CD14-positive monocyte (primary cell): ENCODE measurements around the gene DYNLT2. TPM values are rescaled to one million over a fixed set of nuclear protein-coding genes. Genes with fewer than 3 reads are reported as not detected.

ENCODE experiments used
- DNase-seq, 3 donors: peaks; one replicate each; pipeline ENCODE4 v3.0.0-alpha.2; 2011 to 2022
- H2AFZ ChIP-seq: 2 replicates; pipeline ENCODE4 v1.6.0; 2012; ENCODE audit warnings: mild to moderate bottlenecking, low read depth, low read length, inconsistent platforms; ENCODE audit not compliant: insufficient read depth, poor library complexity, severe bottlenecking
- H3K27ac ChIP-seq, 2 donors: 1 replicate in 1 of 2; 2 replicates in 1 of 2; pipeline ENCODE4 v1.5.1; 2012 to 2013; ENCODE audit warnings: low read length in 2 of 2, control low read depth in 1 of 2, inconsistent platforms in 1 of 2, low read depth in 1 of 2, mild to moderate bottlenecking in 1 of 2
- H3K27me3 ChIP-seq, 2 donors: one replicate each; pipeline versions ENCODE4 v1.6.0 to v1.6.1; 2011 to 2013; ENCODE audit warnings: low read length in 2 of 2; ENCODE audit not compliant: control insufficient read depth in 2 of 2, insufficient read depth in 2 of 2
- H3K36me3 ChIP-seq, 2 donors: replicated peaks in 1 of 2; 1 replicate in 1 of 2; 2 replicates in 1 of 2; pipeline versions ENCODE4 v1.5.1 to v1.6.1; 2012 to 2013; ENCODE audit warnings: low read length in 2 of 2, control low read depth in 1 of 2, inconsistent platforms in 1 of 2, mild to moderate bottlenecking in 1 of 2; ENCODE audit not compliant: insufficient read depth in 2 of 2, control insufficient read depth in 1 of 2
- H3K4me1 ChIP-seq, 2 donors: 1 replicate in 1 of 2; 2 replicates in 1 of 2; pipeline versions ENCODE4 v1.5.1 to v1.6.1; 2012 to 2013; ENCODE audit warnings: low read length in 2 of 2, control low read depth in 1 of 2, inconsistent platforms in 1 of 2, mild to moderate bottlenecking in 1 of 2, moderate library complexity in 1 of 2; ENCODE audit not compliant: insufficient read depth in 2 of 2, control insufficient read depth in 1 of 2
- H3K4me2 ChIP-seq: replicated peaks from 2 replicates; pipeline ENCODE3; 2012; ENCODE audit warnings: low read length, moderate library complexity, mild to moderate bottlenecking; ENCODE audit not compliant: poor library complexity, severe bottlenecking; ENCODE audit errors: extremely low read depth
- H3K4me3 ChIP-seq, 3 experiments: fragments of 200-600 bp in 1 of 3; sonication (generic) in 1 of 3; replicated peaks in 1 of 3; 1 replicate in 2 of 3; 2 replicates in 1 of 3; pipeline ENCODE4 v1.5.1; 2011 to 2013; ENCODE audit warnings: low read length in 3 of 3, mild to moderate bottlenecking in 3 of 3, control low read depth in 2 of 3, low read depth in 2 of 3, inconsistent platforms in 1 of 3, moderate library complexity in 1 of 3
- H3K79me2 ChIP-seq: 2 replicates; pipeline ENCODE4 v1.6.0; 2012; ENCODE audit warnings: mild to moderate bottlenecking, control low read depth, inconsistent platforms, low read length, moderate library complexity; ENCODE audit not compliant: insufficient read depth
- H3K9ac ChIP-seq: 2 replicates; pipeline ENCODE4 v1.6.0; 2017; ENCODE audit warnings: low read length, mild to moderate bottlenecking; ENCODE audit not compliant: insufficient read depth, poor library complexity, severe bottlenecking
- H3K9me3 ChIP-seq, 2 donors: replicated peaks in 1 of 2; 1 replicate in 1 of 2; 2 replicates in 1 of 2; pipeline versions ENCODE4 v1.5.1 to v1.6.1; 2012 to 2013; ENCODE audit warnings: low read length in 2 of 2, control low read depth in 1 of 2; ENCODE audit not compliant: control insufficient read depth in 1 of 2, insufficient read depth in 1 of 2
- H4K20me1 ChIP-seq: 2 replicates; pipeline ENCODE4 v1.6.0; 2012; ENCODE audit warnings: mild to moderate bottlenecking, low read length, control low read depth, moderate library complexity; ENCODE audit not compliant: insufficient read depth
- H3K27ac Mint-ChIP-seq, 7 donors: one replicate each; pipeline ENCODE4 v1.8.0; 2020; ENCODE audit warnings: mild to moderate bottlenecking in 7 of 7, mixed read lengths in 7 of 7, moderate library complexity in 6 of 7, inconsistent platforms in 2 of 7
- H3K27me3 Mint-ChIP-seq, 3 donors: one replicate each; pipeline ENCODE4 v1.8.0; 2021 to 2022; ENCODE audit warnings: low read depth in 3 of 3, mild to moderate bottlenecking in 3 of 3, mixed read lengths in 3 of 3, moderate library complexity in 3 of 3, inconsistent platforms in 1 of 3
- H3K36me3 Mint-ChIP-seq, 2 donors: one replicate each; pipeline ENCODE4 v1.8.0; 2020; ENCODE audit warnings: mixed read lengths in 2 of 2, inconsistent platforms in 1 of 2, mild to moderate bottlenecking in 1 of 2
- H3K4me1 Mint-ChIP-seq: one replicate; pipeline ENCODE4 v1.8.0; 2020; ENCODE audit warnings: mild to moderate bottlenecking, mixed read lengths
- H3K4me3 Mint-ChIP-seq, 2 donors: one replicate each; pipeline ENCODE4 v1.8.0; 2020; ENCODE audit warnings: mild to moderate bottlenecking in 2 of 2, mixed read lengths in 2 of 2, moderate library complexity in 1 of 2
- H3K9me3 Mint-ChIP-seq, 7 donors: one replicate each; pipeline ENCODE4 v1.8.0; 2020 to 2022; ENCODE audit warnings: mixed read lengths in 7 of 7, mild to moderate bottlenecking in 6 of 7, moderate library complexity in 6 of 7, inconsistent platforms in 2 of 7
- WGBS: methylation state at CpG from one replicate; pipeline ENCODE4 v1.1.5; 2013; ENCODE audit warnings: missing lambda C conversion rate; ENCODE audit not compliant: insufficient coverage; 5-methylcytosine and 5-hydroxymethylcytosine counted together
- intact Hi-C, 2 donors: fragments of 100-400 bp; cut with micrococcal nuclease; formaldehyde crosslinking; loops; one replicate each; pipeline versions ENCODE4 v1.15.0 to v1.15.1; 2023
- polyA plus RNA-seq, 3 donors: library from polyadenylated mRNA; depleted of rRNA in 1 of 3; unstranded in 2 of 3; stranded (reverse) in 1 of 3; fragments of 300-500 nt in 2 of 3; fragments of >200 nt in 1 of 3; fragmentation: Illumina TruSeq in 2 of 3; gene quantifications; 1 replicate in 2 of 3; 2 replicates in 1 of 3; pipeline ENCODE4 v1.2.3, GENCODE V29; 2012 to 2021
- TF ChIP-seq, protein P1 (sequence below): fragments of 200-600 bp; IDR thresholded peaks from one replicate; pipeline ENCODE4 v1.8.0; 2022; ENCODE audit warnings: antibody characterized with exemption, mild to moderate bottlenecking

Gene DYNLT2
- polyA plus RNA-seq, 3 donors: 0.19 to 1.5 (median 0.86) TPM

GRCh38 chr6:169714178-169714577, 37.2 kb downstream of the DYNLT2 start:
- H3K9me3 ChIP-seq: no peaks in the 10 kb centered on the region
- no peak overlapping the region for H3K9ac ChIP-seq
- Mint-ChIP-seq H3K4me3 (no peak overlapping the region), H3K4me1 (peaks cover under 1% of the 10 kb centered on the region), H3K36me3 (peaks cover 61 to 65% of the 10 kb centered on the region in 2 donors), H3K27me3 (peaks cover 0 to 3% (median 0%) of the 10 kb centered on the region in 3 donors), H3K27ac (peak overlapping the region in 1 of 7 donors; percentile 32), H3K9me3 (peaks cover 0 to 2% (median 0%) of the 10 kb centered on the region in 7 donors)
- peaks cover 31 to 71% of the 10 kb centered on the region in 2 donors for H3K36me3 ChIP-seq
- H4K20me1 ChIP-seq: no peaks in the 10 kb centered on the region
- no peak overlapping the region for H2AFZ ChIP-seq
- intact Hi-C loops: no loop called here
- no peak overlapping the region for H3K27ac ChIP-seq
- DNase-seq: no peak
- TF ChIP-seq, protein P1, sequence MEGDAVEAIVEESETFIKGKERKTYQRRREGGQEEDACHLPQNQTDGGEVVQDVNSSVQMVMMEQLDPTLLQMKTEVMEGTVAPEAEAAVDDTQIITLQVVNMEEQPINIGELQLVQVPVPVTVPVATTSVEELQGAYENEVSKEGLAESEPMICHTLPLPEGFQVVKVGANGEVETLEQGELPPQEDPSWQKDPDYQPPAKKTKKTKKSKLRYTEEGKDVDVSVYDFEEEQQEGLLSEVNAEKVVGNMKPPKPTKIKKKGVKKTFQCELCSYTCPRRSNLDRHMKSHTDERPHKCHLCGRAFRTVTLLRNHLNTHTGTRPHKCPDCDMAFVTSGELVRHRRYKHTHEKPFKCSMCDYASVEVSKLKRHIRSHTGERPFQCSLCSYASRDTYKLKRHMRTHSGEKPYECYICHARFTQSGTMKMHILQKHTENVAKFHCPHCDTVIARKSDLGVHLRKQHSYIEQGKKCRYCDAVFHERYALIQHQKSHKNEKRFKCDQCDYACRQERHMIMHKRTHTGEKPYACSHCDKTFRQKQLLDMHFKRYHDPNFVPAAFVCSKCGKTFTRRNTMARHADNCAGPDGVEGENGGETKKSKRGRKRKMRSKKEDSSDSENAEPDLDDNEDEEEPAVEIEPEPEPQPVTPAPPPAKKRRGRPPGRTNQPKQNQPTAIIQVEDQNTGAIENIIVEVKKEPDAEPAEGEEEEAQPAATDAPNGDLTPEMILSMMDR: no peak
- no peak overlapping the region for H3K4me3 ChIP-seq
- peaks cover 18% of the 10 kb centered on the region for H3K79me2 ChIP-seq
- 88% methylated on average over 2 of the region's 2 CpGs for WGBS
- H3K27me3 ChIP-seq: no peaks in the 10 kb centered on the region
- H3K4me2 ChIP-seq: no peak overlapping the region
- no peaks in the 10 kb centered on the region for H3K4me1 ChIP-seq

DNA sequence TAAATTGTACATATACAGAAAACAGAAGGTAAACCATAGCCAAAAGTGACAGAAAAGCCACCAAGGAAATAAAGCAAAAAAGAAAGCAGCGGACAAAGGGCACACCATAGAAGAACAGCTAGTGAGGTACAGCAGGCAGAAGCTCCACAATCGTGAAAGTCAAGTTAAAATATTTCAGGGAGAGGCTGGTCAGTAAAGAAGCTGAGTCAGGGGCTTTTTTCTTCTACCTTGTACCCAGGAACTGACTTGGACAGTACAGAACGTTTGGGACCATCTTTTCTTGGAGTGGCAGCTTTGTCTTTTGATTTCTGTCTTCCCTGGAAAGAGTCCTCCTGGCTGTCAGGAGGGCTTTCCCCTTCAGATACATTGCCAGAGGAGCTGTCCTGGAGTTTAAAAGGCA, 41.4 kb downstream of the DYNLT2 start:
- Histone ChIP-seq H2AFZ (no peak overlapping the region), H3K4me1 (no peaks in the 10 kb centered on the region), H3K36me3 (peaks cover 32 to 73% of the 10 kb centered on the region in 2 donors), H3K9me3 (no peaks in the 10 kb centered on the region), H3K27me3 (no peaks in the 10 kb centered on the region), H3K79me2 (peaks cover 7% of the 10 kb centered on the region), H3K9ac (no peak overlapping the region), H3K4me3 (no peak overlapping the region), H3K4me2 (no peak overlapping the region), H4K20me1 (peaks cover 3% of the 10 kb centered on the region), H3K27ac (no peak overlapping the region)
- Mint-ChIP-seq H3K9me3 (no peaks in the 10 kb centered on the region), H3K4me3 (no peak overlapping the region), H3K27ac (no peak overlapping the region), H3K4me1 (peaks cover 10% of the 10 kb centered on the region), H3K27me3 (no peaks in the 10 kb centered on the region), H3K36me3 (peaks cover 42 to 46% of the 10 kb centered on the region in 2 donors)
- TF ChIP-seq, protein P1: no peak
- WGBS: 100% methylated on average over 2 of the region's 3 CpGs
- intact Hi-C loops: no loop called here
- DNase-seq: no peak
